Measurements from ENCODE around the gene THBS3. TPM values are rescaled to one million over a fixed set of nuclear protein-coding genes. Genes with fewer than 3 reads are reported as not detected.
"Not testable (repeated sequence)": the region's sequence is repeated elsewhere in the genome, so short reads cannot be mapped to it uniquely, and the experiment has no call there.

The THBS3 gene
- total RNA-seq, 1 donor from 2014 or later = 55.4 TPM

- peaks cover 15% of the 10 kb centered on the region for H3K27me3 Mint-ChIP-seq (ENCODE audit: unreplicated experiment)
- no peak overlapping the region for H3K4me3 Mint-ChIP-seq (ENCODE audit: unreplicated experiment)
- H3K4me1 Mint-ChIP-seq (ENCODE audit: unreplicated experiment) = no peaks in the 10 kb centered on the region
- H3K36me3 Mint-ChIP-seq (ENCODE audit: unreplicated experiment) = no peaks in the 10 kb centered on the region
- no peak for TF ChIP-seq CTCF (IDR thresholded peaks at IDR 0.05)
- peaks cover 4% of the 10 kb centered on the region for H3K9me3 Mint-ChIP-seq (ENCODE audit: unreplicated experiment)
- no peak for DNase-seq (ENCODE audit: extremely low spot score, unreplicated experiment)
- H3K27ac Mint-ChIP-seq (ENCODE audit: unreplicated experiment) = no peak overlapping the region
These were observed 47.6 kb downstream of the THBS3 start for GRCh38 chr1:155160128-155160527.

- DNase-seq (ENCODE audit: extremely low spot score, unreplicated experiment) = no peak
- Mint-ChIP-seq H3K27ac (ENCODE audit: unreplicated experiment) (no peak overlapping the region), H3K4me3 (ENCODE audit: unreplicated experiment) (no peak overlapping the region)
These were observed 48.7 kb downstream of the THBS3 start for GRCh38 chr1:155158991-155159390.

GRCh38 chr1:155155996-155156643 is 51.6 kb downstream of the THBS3 start:
- H3K27ac Mint-ChIP-seq (ENCODE audit: unreplicated experiment); H3K4me1 Mint-ChIP-seq (ENCODE audit: unreplicated experiment): not testable (repeated sequence)
- H3K27me3 Mint-ChIP-seq (ENCODE audit: unreplicated experiment) = peaks cover 30% of the 10 kb centered on the region

More at GRCh38 chr1:155158991-155159390, 48.7 kb downstream of the THBS3 start:
- TF ChIP-seq CTCF (IDR thresholded peaks at IDR 0.05) = no peak
- Mint-ChIP-seq H3K36me3 (ENCODE audit: unreplicated experiment) (no peaks in the 10 kb centered on the region), H3K9me3 (ENCODE audit: unreplicated experiment) (peaks cover 5% of the 10 kb centered on the region), H3K27me3 (ENCODE audit: unreplicated experiment) (peaks cover 22% of the 10 kb centered on the region), H3K4me1 (ENCODE audit: unreplicated experiment) (no peaks in the 10 kb centered on the region)

More at GRCh38 chr1:155155996-155156643, 51.6 kb downstream of the THBS3 start:
- H3K36me3 Mint-ChIP-seq (ENCODE audit: unreplicated experiment); H3K4me3 Mint-ChIP-seq (ENCODE audit: unreplicated experiment); DNase-seq (ENCODE audit: extremely low spot score, unreplicated experiment); H3K9me3 Mint-ChIP-seq (ENCODE audit: unreplicated experiment): not testable (repeated sequence)

Other genes starting within 250 kb of the THBS3 start
- 29.2 and 30.4 TPM in 2 replicates for gene PYGO2, start 246.1 kb downstream of the THBS3 start, total RNA-seq
- gene SHC1, start 237.2 kb downstream of the THBS3 start, total RNA-seq = 219 and 239 TPM in 2 replicates
- gene CKS1B, start 233.2 kb downstream of the THBS3 start, total RNA-seq = 38.5 and 39.6 TPM in 2 replicates
- 30.2 and 31.2 TPM in 2 replicates for gene FLAD1, start 224.6 kb downstream of the THBS3 start, total RNA-seq
- not detected in 2 replicates for gene LENEP, start 214.3 kb downstream of the THBS3 start, total RNA-seq
- gene ZBTB7B, start 205.1 kb downstream of the THBS3 start, total RNA-seq = 34.4 and 37.8 TPM in 2 replicates
- 0.75 and 1.0 TPM in 2 replicates for gene DCST2, start 174.1 kb downstream of the THBS3 start, total RNA-seq
- gene DCST1, start 174.1 kb downstream of the THBS3 start, total RNA-seq = not detected in 2 replicates
- 88.4 and 89.4 TPM in 2 replicates for gene ADAM15, start 156.6 kb downstream of the THBS3 start, total RNA-seq
- 10.1 and 12.4 TPM in 2 replicates for gene EFNA4, start 144.2 kb downstream of the THBS3 start, total RNA-seq
- 2.1 and 2.9 TPM in 2 replicates for gene EFNA3, start 129.1 kb downstream of the THBS3 start, total RNA-seq
- 29.3 and 31.3 TPM in 2 replicates for gene EFNA1, start 80.0 kb downstream of the THBS3 start, total RNA-seq
- 26.5 and 26.6 TPM in 2 replicates for gene SLC50A1, start 72.0 kb downstream of the THBS3 start, total RNA-seq
- gene DPM3, start 67.4 kb downstream of the THBS3 start, total RNA-seq = 61.3 and 64.4 TPM in 2 replicates
- 190 and 201 TPM in 2 replicates for gene KRTCAP2, start 34.6 kb downstream of the THBS3 start, total RNA-seq
- 6.1 and 7.7 TPM in 2 replicates for gene TRIM46, start 34.0 kb downstream of the THBS3 start, total RNA-seq
- 31.9 and 33.2 TPM in 2 replicates for gene MTX1, start 798 bp upstream of the THBS3 start, total RNA-seq
- gene ENTREP3, start 47.6 kb upstream of the THBS3 start, total RNA-seq = 36.6 and 37.6 TPM in 2 replicates
- gene SCAMP3, start 54.5 kb upstream of the THBS3 start, total RNA-seq = 73.7 and 74.6 TPM in 2 replicates
- 53.7 and 63.5 TPM in 2 replicates for gene CLK2, start 65.6 kb upstream of the THBS3 start, total RNA-seq
- gene HCN3, start 69.6 kb upstream of the THBS3 start, total RNA-seq = 3.7 and 4.1 TPM in 2 replicates
- gene PKLR, start 93.5 kb upstream of the THBS3 start, total RNA-seq = not detected in 2 replicates
- gene FDPS, start 101.0 kb upstream of the THBS3 start, total RNA-seq = 119 and 127 TPM in 2 replicates
- gene RUSC1, start 113.0 kb upstream of the THBS3 start, total RNA-seq = 34.4 and 35.4 TPM in 2 replicates

All from osteocyte (in vitro differentiated cells).